Vagina (tissue), 2 donors: ENCODE data around the gene MIEF1.

Experiments
- POLR2A ChIP-seq, 2 donors: fragments of 450-650 bp; IDR thresholded peaks; one replicate each; pipeline ENCODE4 v1.6.1; 2017; ENCODE audit warnings: antibody characterized with exemption in 2 of 2, mild to moderate bottlenecking in 2 of 2, moderate library complexity in 2 of 2
- TF ChIP-seq, protein P1 (sequence below), 3 experiments: fragments of 450-650 bp in 2 of 3; fragments of 200-600 bp in 1 of 3; sonication (generic) in 1 of 3; IDR thresholded peaks; one replicate each; pipeline ENCODE4 v1.5.1; 2017 to 2019; ENCODE audit warnings: antibody characterized with exemption in 3 of 3, mild to moderate bottlenecking in 2 of 3, moderate library complexity in 2 of 3

GRCh38 chr22:39486951-39487825 is 14.9 kb upstream of the MIEF1 start:
- TF ChIP-seq, protein P1, sequence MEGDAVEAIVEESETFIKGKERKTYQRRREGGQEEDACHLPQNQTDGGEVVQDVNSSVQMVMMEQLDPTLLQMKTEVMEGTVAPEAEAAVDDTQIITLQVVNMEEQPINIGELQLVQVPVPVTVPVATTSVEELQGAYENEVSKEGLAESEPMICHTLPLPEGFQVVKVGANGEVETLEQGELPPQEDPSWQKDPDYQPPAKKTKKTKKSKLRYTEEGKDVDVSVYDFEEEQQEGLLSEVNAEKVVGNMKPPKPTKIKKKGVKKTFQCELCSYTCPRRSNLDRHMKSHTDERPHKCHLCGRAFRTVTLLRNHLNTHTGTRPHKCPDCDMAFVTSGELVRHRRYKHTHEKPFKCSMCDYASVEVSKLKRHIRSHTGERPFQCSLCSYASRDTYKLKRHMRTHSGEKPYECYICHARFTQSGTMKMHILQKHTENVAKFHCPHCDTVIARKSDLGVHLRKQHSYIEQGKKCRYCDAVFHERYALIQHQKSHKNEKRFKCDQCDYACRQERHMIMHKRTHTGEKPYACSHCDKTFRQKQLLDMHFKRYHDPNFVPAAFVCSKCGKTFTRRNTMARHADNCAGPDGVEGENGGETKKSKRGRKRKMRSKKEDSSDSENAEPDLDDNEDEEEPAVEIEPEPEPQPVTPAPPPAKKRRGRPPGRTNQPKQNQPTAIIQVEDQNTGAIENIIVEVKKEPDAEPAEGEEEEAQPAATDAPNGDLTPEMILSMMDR (IDR thresholded peaks at IDR 0.05) = no peak
- no peak for TF ChIP-seq POLR2A (IDR thresholded peaks at IDR 0.05)
